Panc1 (cell line): Measurements from ENCODE around the gene SLC49A4. TPM values are rescaled to one million over a fixed set of nuclear protein-coding genes. Genes with fewer than 3 reads are reported as not detected.

Experiments
- ATAC-seq: fragments of 200-7000 bp; cut with Tn5 transposase; 2 replicates; pipeline ENCODE4 v1.9.1; 2020; ENCODE audit warnings: mild to moderate bottlenecking, moderate library complexity
- BruUV-seq: library from RNA; stranded (reverse); fragments of 400-500 nt; replicated peaks from 2 replicates; lab custom pipeline; 2021; lab: Mats Ljungman, UMichigan
- CTCF ChIA-PET: fragments of 300-600 bp; sonication (Branson Sonifier 250); formaldehyde crosslinking; loops from one replicate; lab custom pipeline; 2022; ENCODE audit warnings: antibody characterized with exemption; lab: Charles Lee
- POLR2A ChIA-PET: fragments of 300-600 bp; sonication (Branson Sonifier 250); formaldehyde crosslinking; loops from one replicate; lab custom pipeline; 2022; ENCODE audit warnings: antibody characterized with exemption; lab: Charles Lee
- DNase-seq: peaks from one replicate; pipeline ENCODE4 v3.0.0-alpha.2; 2010; ENCODE audit warnings: low read depth, low spot score
- H3K27ac ChIP-seq: 2 replicates; pipeline ENCODE4 v1.5.1; 2011; ENCODE audit warnings: mild to moderate bottlenecking, low read length, inconsistent platforms
- H3K27me3 ChIP-seq: fragments of 200-500 bp; sonication (Bioruptor generic); 2 replicates; pipeline ENCODE4 v1.6.0; 2014; ENCODE audit warnings: low read length, inconsistent platforms; ENCODE audit not compliant: control insufficient read depth, insufficient read depth
- H3K36me3 ChIP-seq: fragments of 200-500 bp; sonication (Bioruptor generic); 2 replicates; pipeline ENCODE4 v1.5.1; 2014; ENCODE audit warnings: inconsistent platforms, mild to moderate bottlenecking, low read length, moderate library complexity; ENCODE audit not compliant: control insufficient read depth, insufficient read depth
- H3K4me1 ChIP-seq: 2 replicates; pipeline ENCODE4 v1.5.1; 2011; ENCODE audit warnings: inconsistent platforms, mild to moderate bottlenecking, low read length, moderate library complexity; ENCODE audit not compliant: control insufficient read depth, insufficient read depth
- H3K4me3 ChIP-seq, 2 experiments: 2 replicates each; pipeline ENCODE4 v1.5.1; 2011 to 2012; ENCODE audit warnings: low read depth in 2 of 2, low read length in 2 of 2, mild to moderate bottlenecking in 2 of 2, inconsistent platforms in 1 of 2, moderate library complexity in 1 of 2
- H3K9me3 ChIP-seq: fragments of 200-500 bp; sonication (Bioruptor generic); 2 replicates; pipeline ENCODE4 v1.5.1; 2014; ENCODE audit warnings: low read depth, mild to moderate bottlenecking, inconsistent platforms, low read length, moderate library complexity; ENCODE audit not compliant: control insufficient read depth, insufficient read depth
- POLR2AphosphoS5 ChIP-seq: IDR thresholded peaks from 2 replicates; pipeline ENCODE4 v1.6.1; 2012; ENCODE audit warnings: mild to moderate bottlenecking, low read depth, low read length, moderate library complexity
- REST ChIP-seq, 2 experiments: IDR thresholded peaks; 2 replicates each; pipeline ENCODE4 v1.6.1; 2011 to 2012; ENCODE audit warnings: low read depth in 2 of 2, control low read depth in 1 of 2, low read length in 1 of 2, mild to moderate bottlenecking in 1 of 2, moderate library complexity in 1 of 2; ENCODE audit not compliant: insufficient read depth in 1 of 2
- SIN3A ChIP-seq: IDR thresholded peaks from 2 replicates; pipeline ENCODE4 v1.6.1; 2012; ENCODE audit warnings: low read depth, mild to moderate bottlenecking, low read length, moderate library complexity, borderline replicate concordance; ENCODE audit not compliant: insufficient read depth
- TCF7L2 ChIP-seq: IDR thresholded peaks from 2 replicates; pipeline ENCODE4 v1.6.1; 2011; ENCODE audit warnings: mild to moderate bottlenecking, low read depth, low read length, inconsistent platforms
- in situ Hi-C: cut with HindIII; loops from 2 replicates; pipeline ENCODE4 v1.10.0; 2016; ENCODE audit warnings: low sequenced_read_pairs, low pct_unique_long_range_greater_than_20kb
- intact Hi-C: fragments of 100-400 bp; cut with micrococcal nuclease; formaldehyde crosslinking; loops from one replicate; pipeline ENCODE4 v1.10.0; 2022; ENCODE audit not compliant: unreplicated experiment
- total RNA-seq: library from RNA; stranded (reverse); gene quantifications from one replicate; pipeline ENCODE4 v1.2.1, GENCODE V29; 2021; ENCODE audit not compliant: unreplicated experiment
- TF ChIP-seq, protein P1 (sequence below): fragments of 450-650 bp; IDR thresholded peaks from 2 replicates; pipeline ENCODE4 v1.5.1; 2017; ENCODE audit warnings: mild to moderate bottlenecking

Gene SLC49A4
- total RNA-seq, 1 experiment from 2014 or later: 15.9 TPM

GRCh38 chr3:122880173-122880572, 85.3 kb downstream of the SLC49A4 start:
- ATAC-seq (no peak), DNase-seq (no peak)
- TF ChIP-seq REST (IDR thresholded peaks at IDR 0.05; ENCODE audit: insufficient read depth in 1 of 2, low read depth in 2 of 2, low read length in 1 of 2) (no peak), POLR2AphosphoS5 (no peak), TCF7L2 (no peak), SIN3A (no peak)
- TF ChIP-seq, protein P1, sequence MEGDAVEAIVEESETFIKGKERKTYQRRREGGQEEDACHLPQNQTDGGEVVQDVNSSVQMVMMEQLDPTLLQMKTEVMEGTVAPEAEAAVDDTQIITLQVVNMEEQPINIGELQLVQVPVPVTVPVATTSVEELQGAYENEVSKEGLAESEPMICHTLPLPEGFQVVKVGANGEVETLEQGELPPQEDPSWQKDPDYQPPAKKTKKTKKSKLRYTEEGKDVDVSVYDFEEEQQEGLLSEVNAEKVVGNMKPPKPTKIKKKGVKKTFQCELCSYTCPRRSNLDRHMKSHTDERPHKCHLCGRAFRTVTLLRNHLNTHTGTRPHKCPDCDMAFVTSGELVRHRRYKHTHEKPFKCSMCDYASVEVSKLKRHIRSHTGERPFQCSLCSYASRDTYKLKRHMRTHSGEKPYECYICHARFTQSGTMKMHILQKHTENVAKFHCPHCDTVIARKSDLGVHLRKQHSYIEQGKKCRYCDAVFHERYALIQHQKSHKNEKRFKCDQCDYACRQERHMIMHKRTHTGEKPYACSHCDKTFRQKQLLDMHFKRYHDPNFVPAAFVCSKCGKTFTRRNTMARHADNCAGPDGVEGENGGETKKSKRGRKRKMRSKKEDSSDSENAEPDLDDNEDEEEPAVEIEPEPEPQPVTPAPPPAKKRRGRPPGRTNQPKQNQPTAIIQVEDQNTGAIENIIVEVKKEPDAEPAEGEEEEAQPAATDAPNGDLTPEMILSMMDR: no peak
- Histone ChIP-seq H3K4me3 (no peak overlapping the region), H3K36me3 (no peaks in the 10 kb centered on the region), H3K9me3 (no peaks in the 10 kb centered on the region), H3K4me1 (no peaks in the 10 kb centered on the region), H3K27ac (no peak overlapping the region), H3K27me3 (no peaks in the 10 kb centered on the region; the same call in 1 of the 2 replicates)
- in situ Hi-C loops: no loop called here
- intact Hi-C loops: no loop called here
- POLR2A ChIA-PET: no interaction called here
- no TSS peak for BruUV-seq
- CTCF ChIA-PET: no interaction called here

GRCh38 chr3:122880624-122881023, 85.8 kb downstream of the SLC49A4 start:
- CTCF ChIA-PET: no interaction called here
- BruUV-seq: no TSS peak
- in situ Hi-C loops: no loop called here
- intact Hi-C loops: no loop called here
- no peaks in the 10 kb centered on the region for H3K36me3 ChIP-seq
- H3K9me3 ChIP-seq: no peaks in the 10 kb centered on the region
- no peak overlapping the region for H3K27ac ChIP-seq
- H3K27me3 ChIP-seq: no peaks in the 10 kb centered on the region; the same call in 1 of the 2 replicates
- TF ChIP-seq REST (IDR thresholded peaks at IDR 0.05; ENCODE audit: insufficient read depth in 1 of 2, low read depth in 2 of 2, low read length in 1 of 2) (no peak), TCF7L2 (no peak), POLR2AphosphoS5 (no peak), SIN3A (no peak)
- TF ChIP-seq, protein P1: no peak
- POLR2A ChIA-PET: no interaction called here
- DNase-seq (no peak), ATAC-seq (no peak)
- H3K4me1 ChIP-seq: no peaks in the 10 kb centered on the region
- no peak overlapping the region for H3K4me3 ChIP-seq
